Psoas muscle (tissue), 8 donors: ENCODE data around the gene VAMP8. TPM values are rescaled to one million over a fixed set of nuclear protein-coding genes. Genes with fewer than 3 reads are reported as not detected.

Experiments
- ATAC-seq, 4 donors: fragments of 200-7000 bp; cut with Tn5 transposase; one replicate each; pipeline ENCODE4 v1.9.1; 2020; ENCODE audit warnings: moderate library complexity in 3 of 4, mild to moderate bottlenecking in 2 of 4
- DNase-seq, 2 donors: peaks; one replicate each; pipeline ENCODE4 v3.0.0-alpha.2; 2020
- H3K27ac ChIP-seq: fragments of 200-600 bp; one replicate; pipeline ENCODE4 v1.8.0; 2022
- H3K27me3 ChIP-seq, 3 donors: fragments of 200-600 bp in 1 of 3; one replicate each; pipeline versions ENCODE4 v1.6.1 to v1.8.0; 2013 to 2022; ENCODE audit warnings: low read length in 2 of 3, mild to moderate bottlenecking in 2 of 3, moderate library complexity in 1 of 3; ENCODE audit not compliant: insufficient read depth in 3 of 3
- H3K36me3 ChIP-seq, 2 donors: fragments of 200-600 bp in 1 of 2; one replicate each; pipeline versions ENCODE4 v1.6.1 to v1.8.0; 2013 to 2022; ENCODE audit warnings: low read depth in 1 of 2, mild to moderate bottlenecking in 1 of 2, moderate library complexity in 1 of 2; ENCODE audit not compliant: insufficient read depth in 1 of 2
- H3K4me1 ChIP-seq: fragments of 200-600 bp; one replicate; pipeline ENCODE4 v1.8.0; 2022
- H3K4me3 ChIP-seq: fragments of 200-600 bp; one replicate; pipeline ENCODE4 v1.8.0; 2022; ENCODE audit warnings: mild to moderate bottlenecking
- H3K9me3 ChIP-seq: fragments of 200-600 bp; one replicate; pipeline ENCODE4 v1.8.0; 2022
- CTCF ChIP-seq: fragments of 200-600 bp; IDR thresholded peaks from one replicate; pipeline ENCODE4 v1.8.0; 2022; ENCODE audit warnings: antibody characterized with exemption
- WGBS, 3 donors: extraction: QIAGEN DNeasy Blood & Tissue Kit; methylation state at CpG; one replicate each; pipeline versions ENCODE4 v1.1.6 to v1.1.7; 2013; 5-methylcytosine and 5-hydroxymethylcytosine counted together
- intact Hi-C, 2 donors: fragments of 100-400 bp; cut with DNase I; formaldehyde crosslinking; loops; one replicate each; pipeline versions ENCODE4 v1.11.0 to v1.14.2; 2022
- long read RNA-seq, 2 donors: library from polyadenylated mRNA; unstranded; transcript quantifications; one replicate each; pipeline ENCODE4 v2.0.0, GENCODE V29; 2021
- polyA plus RNA-seq, 3 donors: library from polyadenylated mRNA; stranded (reverse); fragments of 200-250 nt; gene quantifications; one replicate each; pipeline ENCODE4 v1.2.3, GENCODE V29; 2013
- total RNA-seq, 4 donors: library from RNA; stranded (reverse); fragmentation: NEBNext Ultra II Directional in 2 of 4; extraction: Animal tissue kit (Norgen Biotek cat#: 25700) in 2 of 4; gene quantifications; one replicate each; pipeline versions ENCODE4 v1.2.1 to v1.2.4, GENCODE V29; 2021 to 2023
- donor health status: healthy with polysubstance abuse.
- donor health status: DM: no; HTN: no; CAD: no; lungs with moderate emphysema.
- donor health status: Bipolar disorder and iron deficiency.
- donor health status: healthy.
- donor health status: DM: yes; HTN: yes; CAD: no.
- donor health status: DM: no; HTN: no; CAD: no.
- donor health status: DM: no; HTN: no; CAD: no.
- donor health status: DM: yes; HTN: yes; CAD: no.

Gene VAMP8
- total RNA-seq (10 to 100 TPM; 11.7 to 15.7 (median 12.4) TPM), polyA plus RNA-seq (10 to 100 TPM; 16.6 to 25.4 (median 23.2) TPM)
- long read RNA-seq, donor 1, partial matches to known transcripts, result 0 of 3 reads
- long read RNA-seq, donor 1, other reads (novel, unspliced or antisense), result 0 of 3 reads
- long read RNA-seq, donor 2, partial matches to known transcripts, result 0 of 3 reads
- long read RNA-seq, donor 2, other reads (novel, unspliced or antisense), result 0 of 3 reads

DNA sequence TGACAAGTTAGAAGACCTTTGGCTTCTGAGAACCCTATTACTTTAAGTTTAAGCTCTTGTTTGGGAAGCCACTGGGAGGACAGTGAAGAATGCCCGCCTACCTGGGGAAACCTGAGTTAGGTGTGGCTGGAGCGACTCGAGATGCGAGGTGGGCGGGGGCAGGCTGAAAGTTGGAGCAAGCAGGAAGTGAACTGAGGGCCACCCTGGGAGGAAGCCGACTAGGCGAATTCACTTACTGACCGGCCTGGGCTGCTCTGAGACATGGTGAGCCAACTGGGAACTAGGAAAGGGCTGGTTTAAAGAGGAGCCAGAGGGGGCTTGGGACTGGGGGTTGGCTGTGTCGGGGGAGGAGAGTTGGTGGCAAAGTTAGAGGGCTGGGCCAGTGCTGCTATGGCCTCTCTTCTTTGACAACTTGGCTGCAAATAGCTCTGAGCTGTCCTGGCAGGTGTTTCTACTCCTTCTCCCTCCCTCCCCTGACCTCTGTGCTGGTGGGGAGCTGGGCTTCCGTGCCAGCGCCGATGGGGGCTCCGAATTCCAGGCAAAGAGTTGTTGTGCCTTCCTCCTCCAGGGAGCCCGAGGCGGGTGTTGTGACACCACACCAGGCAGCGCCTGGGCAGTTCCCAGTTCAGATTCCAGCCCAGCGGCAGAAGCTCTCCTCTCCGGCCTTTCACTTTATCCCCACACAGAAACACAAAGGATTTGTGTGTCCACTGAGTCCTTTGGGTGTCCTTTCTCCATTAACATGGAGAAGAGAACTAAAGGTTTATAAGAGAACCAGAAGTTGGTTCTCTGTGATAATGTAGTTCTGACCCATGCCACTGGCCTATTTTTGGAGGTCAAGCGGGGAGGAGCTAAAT lies at the start of gene VAMP8:
Gene VAMP8 (plus strand): TSS at position 201 of the 857 bp plus-strand sequence. CDS start 61 bp downstream, at position 262.
- no peak for TF ChIP-seq CTCF
- Histone ChIP-seq H3K27me3 (no peaks in the 10 kb centered on the region), H3K36me3 (no peaks in the 10 kb centered on the region), H3K4me1 (peaks cover 26% of the 10 kb centered on the region), H3K27ac (peak within 1 kb of the TSS; percentile 73), H3K9me3 (no peaks in the 10 kb centered on the region), H3K4me3 (peak within 1 kb of the TSS; percentile 51)
- intact Hi-C loops, result no loop called here
- WGBS, 3 donors, result 26 to 37% (median 28%) methylated on average over 19 of the region's 19 CpGs
- peak; percentile 64 to 79 (median 74) for ATAC-seq
- peak; percentile 47 to 79 for DNase-seq

DNA sequence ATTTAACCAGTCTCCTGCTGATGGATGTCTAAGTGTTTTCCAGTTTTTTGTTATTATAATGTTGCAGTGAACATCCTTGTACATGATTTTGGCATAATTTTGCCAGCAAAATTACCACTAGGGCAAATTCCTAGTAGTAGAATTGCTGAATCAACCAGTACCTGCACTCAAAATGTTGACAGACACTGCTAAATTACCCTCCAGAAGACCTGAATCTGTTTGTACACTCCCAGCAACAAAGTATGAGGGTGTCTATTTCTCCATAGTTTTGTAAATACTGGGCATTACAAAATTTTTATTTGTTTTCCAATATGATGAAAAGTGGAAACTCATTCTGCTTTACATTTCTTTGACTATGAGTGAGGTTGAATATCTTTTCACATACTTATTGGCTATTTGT lies 49.6 kb upstream of the VAMP8 start:
- intact Hi-C loops, result no loop called here
- DNase-seq (no peak), ATAC-seq (no peak)
- Histone ChIP-seq H3K9me3 (no peaks in the 10 kb centered on the region), H3K4me3 (no peak overlapping the region), H3K27me3 (no peaks in the 10 kb centered on the region), H3K27ac (no peak overlapping the region), H3K4me1 (no peaks in the 10 kb centered on the region), H3K36me3 (no peaks in the 10 kb centered on the region)
- no peak for TF ChIP-seq CTCF

DNA sequence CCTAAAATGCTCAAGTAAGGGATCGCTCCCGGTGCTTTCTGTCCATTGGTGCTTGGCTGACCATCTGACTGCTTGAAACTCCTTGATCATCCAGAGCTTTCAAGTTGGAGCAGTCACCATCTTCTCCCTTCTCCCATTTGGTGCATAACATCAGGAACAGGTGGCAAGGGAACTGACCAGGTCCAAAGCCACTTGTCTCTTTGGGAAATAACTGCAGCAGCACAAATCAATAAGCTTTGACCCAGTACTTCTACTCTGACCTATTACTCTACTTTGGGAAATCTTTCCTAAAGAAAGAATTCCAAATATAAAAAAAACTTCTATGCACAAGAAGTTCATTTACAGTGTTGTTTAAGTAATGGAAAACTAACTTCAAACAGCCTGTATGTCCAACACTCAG lies 49.0 kb upstream of the VAMP8 start:
- no peak for DNase-seq
- no peak for ATAC-seq
- Histone ChIP-seq H3K4me3 (no peak overlapping the region), H3K27me3 (no peaks in the 10 kb centered on the region), H3K4me1 (no peaks in the 10 kb centered on the region), H3K9me3 (no peaks in the 10 kb centered on the region), H3K27ac (no peak overlapping the region), H3K36me3 (no peaks in the 10 kb centered on the region)
- WGBS, 3 donors, result 85 to 92% (median 85%) methylated on average over 2 of the region's 2 CpGs
- no peak for TF ChIP-seq CTCF
- intact Hi-C loops, result no loop called here

DNA sequence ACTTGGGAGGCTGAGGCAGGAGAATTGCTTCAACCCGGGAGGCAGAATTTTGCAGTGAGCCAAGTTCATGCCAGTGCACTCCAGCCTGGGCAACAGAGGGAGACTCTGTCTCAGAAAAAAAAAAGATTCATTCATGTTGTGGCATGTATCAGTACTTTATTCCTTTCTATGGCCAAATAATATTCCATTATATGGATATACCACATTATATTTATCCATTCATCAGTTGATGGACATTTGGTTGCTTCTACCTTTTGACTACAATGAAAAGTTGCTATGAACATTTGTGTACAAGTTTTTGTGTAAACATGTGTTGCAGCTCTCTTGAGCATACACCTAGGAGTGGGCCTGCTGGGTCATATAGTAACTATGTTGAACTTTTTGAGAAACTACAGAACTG lies 47.6 kb upstream of the VAMP8 start:
- H3K36me3 ChIP-seq, result no peaks in the 10 kb centered on the region

More for the DNA sequence above, 47.6 kb upstream of the VAMP8 start:
- Histone ChIP-seq H3K9me3 (no peaks in the 10 kb centered on the region), H3K27ac (no peak overlapping the region), H3K4me3 (no peak overlapping the region), H3K27me3 (no peaks in the 10 kb centered on the region), H3K4me1 (no peaks in the 10 kb centered on the region)
- intact Hi-C loops, result no loop called here
- ATAC-seq (no peak), DNase-seq (no peak)
- 91 to 100% (median 97%) methylated on average over 1 of the region's 1 CpG for WGBS, 3 donors
- TF ChIP-seq CTCF, result no peak
